Common myeloid progenitor, CD34-positive (primary cell): ENCODE measurements around the gene KLHDC8A.
A peak's percentile ranks its signal among the peaks of the same experiment; 100 is the strongest.

Experiments
- CTCF ChIA-PET: fragments of 350-600 bp; sonication (Branson Sonifier 250); formaldehyde crosslinking; loops from one replicate; lab custom pipeline; 2021; ENCODE audit warnings: antibody characterized with exemption; lab: Charles Lee
- POLR2A ChIA-PET: fragments of 350-600 bp; sonication (Branson Sonifier 250); formaldehyde crosslinking; loops from one replicate; lab custom pipeline; 2021; ENCODE audit warnings: antibody characterized with exemption; lab: Charles Lee
- DNase-seq, 3 donors: peaks; one replicate each; pipeline versions ENCODE4 v3.0.0 to v3.0.0-alpha.2; 2013
- H3K27ac ChIP-seq, 2 experiments: 1 replicate in 1 of 2; 2 replicates in 1 of 2; pipeline ENCODE4 v1.7.0; 2013; ENCODE audit warnings: inconsistent platforms in 2 of 2, low read length in 2 of 2, mild to moderate bottlenecking in 2 of 2, low read depth in 1 of 2, moderate library complexity in 1 of 2; ENCODE audit not compliant: severe bottlenecking in 2 of 2, insufficient read depth in 1 of 2, poor library complexity in 1 of 2
- H3K27me3 ChIP-seq, 5 experiments: replicated peaks in 2 of 5; 1 replicate in 3 of 5; 2 replicates in 2 of 5; pipeline versions ENCODE4 v1.6.1 to v1.7.0; 2013; ENCODE audit warnings: low read length in 4 of 5, mild to moderate bottlenecking in 2 of 5, moderate library complexity in 2 of 5, inconsistent platforms in 1 of 5; ENCODE audit not compliant: insufficient read depth in 5 of 5, control insufficient read depth in 4 of 5
- H3K36me3 ChIP-seq, 4 experiments: 1 replicate in 2 of 4; 2 replicates in 2 of 4; pipeline versions ENCODE4 v1.6.1 to v1.7.0; 2013; ENCODE audit warnings: low read length in 3 of 4, control low read depth in 1 of 4, mild to moderate bottlenecking in 1 of 4; ENCODE audit not compliant: control insufficient read depth in 4 of 4, insufficient read depth in 4 of 4
- H3K4me1 ChIP-seq, 4 experiments: 1 replicate in 3 of 4; 2 replicates in 1 of 4; pipeline versions ENCODE4 v1.6.1 to v1.7.1; 2013; ENCODE audit warnings: low read length in 3 of 4, mild to moderate bottlenecking in 3 of 4, control low read depth in 1 of 4, inconsistent platforms in 1 of 4, moderate library complexity in 1 of 4; ENCODE audit not compliant: control insufficient read depth in 4 of 4, insufficient read depth in 4 of 4; ENCODE audit errors: control extremely low read depth in 1 of 4
- H3K4me3 ChIP-seq, 7 experiments: 1 replicate in 4 of 7; 2 replicates in 3 of 7; pipeline versions ENCODE4 v1.5.1 to v1.7.0; 2013; ENCODE audit warnings: mild to moderate bottlenecking in 7 of 7, low read length in 6 of 7, moderate library complexity in 6 of 7, inconsistent platforms in 2 of 7, low read depth in 2 of 7, control low read depth in 1 of 7; ENCODE audit not compliant: insufficient read depth in 4 of 7, control insufficient read depth in 1 of 7; ENCODE audit errors: extremely low read depth in 1 of 7
- H3K9me3 ChIP-seq, 5 experiments: 1 replicate in 4 of 5; 2 replicates in 1 of 5; pipeline versions ENCODE4 v1.6.1 to v1.7.1; 2013; ENCODE audit warnings: low read length in 4 of 5, mild to moderate bottlenecking in 2 of 5, inconsistent platforms in 1 of 5, low read depth in 1 of 5, moderate library complexity in 1 of 5; ENCODE audit not compliant: control insufficient read depth in 4 of 5, insufficient read depth in 2 of 5; ENCODE audit errors: control extremely low read depth in 1 of 5
- WGBS: methylation state at CpG from one replicate; pipeline ENCODE4 v1.1.5; 2013; ENCODE audit not compliant: insufficient coverage; 5-methylcytosine and 5-hydroxymethylcytosine counted together

The KLHDC8A gene

GRCh38 chr1:205340676-205341075 is 16.0 kb downstream of the KLHDC8A start:
- peaks cover 0 to 38% (median 26%) of the 10 kb centered on the region in 5 experiments for H3K27me3 ChIP-seq
- WGBS, result 100% methylated on average over 1 of the region's 1 CpG
- H3K4me1 ChIP-seq, result peaks cover 0 to 19% (median 14%) of the 10 kb centered on the region in 4 experiments
- no peak overlapping the region for H3K4me3 ChIP-seq
- H3K27ac ChIP-seq, result no peak overlapping the region
- DNase-seq, result no peak
- ChIA-PET CTCF (interaction anchor here (0.9 to 28.5 kb wide), 6 partner anchors 9 to 184 kb away, joined by 3 to 1168 read pairs (median 7); no protein-coding TSS in a partner anchor), POLR2A (interaction anchor here (0.7 to 0.8 kb wide), 2 partner anchors 9 to 200 kb away, joined by 3 read pairs; no protein-coding TSS in a partner anchor)
- H3K9me3 ChIP-seq, result no peaks in the 10 kb centered on the region
- H3K36me3 ChIP-seq, result no peaks in the 10 kb centered on the region

- 100% methylated on average over 3 of the region's 4 CpGs for WGBS
- no peak overlapping the region for H3K4me3 ChIP-seq
- H3K36me3 ChIP-seq, result no peaks in the 10 kb centered on the region
- ChIA-PET POLR2A (interaction anchor here (0.7 kb wide), 1 partner anchor 9 kb away, joined by 3 read pairs; no protein-coding TSS in a partner anchor), CTCF (interaction anchor here (0.6 to 28.5 kb wide), 9 partner anchors 10 to 185 kb away, joined by 3 to 1168 read pairs (median 9); partner anchors contain the start of gene KLHDC8A)
- DNase-seq, result peak in 2 of 3 donors; percentile 47 to 55
- H3K27me3 ChIP-seq, result peaks cover 0 to 29% (median 23%) of the 10 kb centered on the region in 5 experiments
- no peaks in the 10 kb centered on the region for H3K9me3 ChIP-seq
- H3K4me1 ChIP-seq, result peaks cover 0 to 19% (median 14%) of the 10 kb centered on the region in 4 experiments
- H3K27ac ChIP-seq, result no peak overlapping the region
Observed at GRCh38 chr1:205339717-205340116, 17.0 kb downstream of the KLHDC8A start.

GRCh38 chr1:205339197-205339702 is 17.5 kb downstream of the KLHDC8A start:
- Histone ChIP-seq H3K27me3 (peaks cover 0 to 25% (median 18%) of the 10 kb centered on the region in 5 experiments), H3K36me3 (no peaks in the 10 kb centered on the region), H3K9me3 (no peaks in the 10 kb centered on the region), H3K4me3 (no peak overlapping the region), H3K4me1 (peaks cover 0 to 16% (median 13%) of the 10 kb centered on the region in 4 experiments), H3K27ac (no peak overlapping the region)
- POLR2A ChIA-PET, result no interaction called here
- 92% methylated on average over 20 of the region's 21 CpGs for whole genome bisulfite sequencing
- DNase-seq, result no peak
- CTCF ChIA-PET, result interaction anchor here (0.6 to 28.5 kb wide), 7 partner anchors 10 to 147 kb away, joined by 3 to 1168 read pairs (median 12); partner anchors contain the start of gene KLHDC8A

- 91% methylated on average over 6 of the region's 7 CpGs for WGBS
Observed at GRCh38 chr1:205338011-205338410, 18.7 kb downstream of the KLHDC8A start.

GRCh38 chr1:205337481-205337880 is 19.2 kb downstream of the KLHDC8A start:
- Histone ChIP-seq H3K9me3 (no peaks in the 10 kb centered on the region), H3K36me3 (no peaks in the 10 kb centered on the region), H3K4me3 (no peak overlapping the region), H3K4me1 (no peaks in the 10 kb centered on the region), H3K27ac (no peak overlapping the region), H3K27me3 (peaks cover 0 to 10% (median 7%) of the 10 kb centered on the region in 5 experiments)
- ChIA-PET CTCF (interaction anchor here (0.6 to 28.5 kb wide), 11 partner anchors 9 to 274 kb away, joined by 3 to 1168 read pairs (median 13); no protein-coding TSS in a partner anchor), POLR2A (no interaction called here)
- 81% methylated on average over 7 of the region's 7 CpGs for WGBS
- DNase-seq, result no peak

More at GRCh38 chr1:205338011-205338410, 18.7 kb downstream of the KLHDC8A start:
- Histone ChIP-seq H3K4me1 (peaks cover 0 to 4% (median 3%) of the 10 kb centered on the region in 4 experiments), H3K27ac (no peak overlapping the region), H3K36me3 (no peaks in the 10 kb centered on the region), H3K27me3 (peaks cover 0 to 14% (median 12%) of the 10 kb centered on the region in 5 experiments), H3K9me3 (no peaks in the 10 kb centered on the region), H3K4me3 (no peak overlapping the region)
- no peak for DNase-seq
- POLR2A ChIA-PET, result no interaction called here
- CTCF ChIA-PET, result interaction anchor here (1.4 to 28.5 kb wide), 6 partner anchors 8 to 186 kb away, joined by 3 to 1168 read pairs (median 18); no protein-coding TSS in a partner anchor

GRCh38 chr1:205335692-205336091 is 21.0 kb downstream of the KLHDC8A start:
- H3K36me3 ChIP-seq, result no peaks in the 10 kb centered on the region
- 0% methylated on average over 2 of the region's 4 CpGs for WGBS
- CTCF ChIA-PET, result interaction anchor here (0.6 to 28.5 kb wide), 18 partner anchors 11 to 189 kb away, joined by 3 to 1168 read pairs (median 5); no protein-coding TSS in a partner anchor
- no peak overlapping the region for H3K27ac ChIP-seq
- no peak overlapping the region for H3K4me3 ChIP-seq
- POLR2A ChIA-PET, result no interaction called here
- DNase-seq, result peak; percentile 80 to 84 (median 84)
- H3K4me1 ChIP-seq, result no peaks in the 10 kb centered on the region
- peaks cover 0 to 5% (median 0%) of the 10 kb centered on the region in 5 experiments for H3K27me3 ChIP-seq
- no peaks in the 10 kb centered on the region for H3K9me3 ChIP-seq
